HK-2 (cell line): ENCODE data around the gene F2.
"Not testable (repeated sequence)": the region's sequence is repeated elsewhere in the genome, so short reads cannot be mapped to it uniquely, and the experiment has no call there.

Experiments
- DNase-seq: peaks from one replicate; pipeline ENCODE4 v3.0.0-alpha.2; 2018; ENCODE audit not compliant: unreplicated experiment

F2 gene

DNA sequence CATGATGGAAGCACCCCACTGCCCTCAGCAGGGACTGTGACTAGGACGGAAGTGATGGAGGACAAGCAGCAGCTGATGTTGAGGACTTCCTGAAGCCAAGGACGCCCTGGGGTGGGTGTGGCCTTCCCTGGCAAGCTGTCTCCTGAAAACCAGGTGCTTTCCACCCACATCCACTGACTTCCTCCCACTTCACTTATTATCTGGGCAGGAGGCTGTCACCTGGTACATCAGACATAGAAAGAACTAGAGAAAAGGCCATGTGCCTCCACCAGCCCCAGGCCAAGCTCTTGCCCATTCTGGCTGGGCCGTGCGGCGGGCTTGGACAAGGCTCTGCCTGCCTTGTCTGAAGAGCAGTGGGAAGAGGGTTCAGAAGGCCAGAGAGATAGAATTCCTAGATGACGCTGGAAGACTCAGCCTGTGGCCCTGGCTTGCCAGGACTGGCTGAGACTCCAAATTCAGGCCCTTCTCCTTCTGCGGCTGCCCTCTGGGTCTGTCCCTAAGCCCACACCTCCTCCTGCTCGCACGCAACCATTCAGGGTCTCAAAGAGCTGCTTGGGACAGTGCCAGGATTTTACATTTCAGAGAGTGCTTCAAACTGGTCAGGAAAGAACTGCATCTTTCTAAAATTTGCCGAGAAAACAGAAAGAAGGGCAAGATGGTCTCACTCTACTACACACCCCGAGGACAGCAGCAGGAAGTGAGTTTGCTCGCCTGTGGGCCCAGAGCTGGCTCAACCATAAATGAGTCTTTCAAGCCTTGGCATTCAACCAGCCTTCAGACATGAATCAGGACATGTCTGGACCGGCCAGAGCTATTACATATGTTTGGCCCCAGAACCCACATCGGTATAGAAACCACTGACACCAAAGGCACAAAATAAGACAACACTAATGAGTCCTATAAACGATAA, 31.9 kb upstream of the F2 start:
- no peak for DNase-seq

DNA sequence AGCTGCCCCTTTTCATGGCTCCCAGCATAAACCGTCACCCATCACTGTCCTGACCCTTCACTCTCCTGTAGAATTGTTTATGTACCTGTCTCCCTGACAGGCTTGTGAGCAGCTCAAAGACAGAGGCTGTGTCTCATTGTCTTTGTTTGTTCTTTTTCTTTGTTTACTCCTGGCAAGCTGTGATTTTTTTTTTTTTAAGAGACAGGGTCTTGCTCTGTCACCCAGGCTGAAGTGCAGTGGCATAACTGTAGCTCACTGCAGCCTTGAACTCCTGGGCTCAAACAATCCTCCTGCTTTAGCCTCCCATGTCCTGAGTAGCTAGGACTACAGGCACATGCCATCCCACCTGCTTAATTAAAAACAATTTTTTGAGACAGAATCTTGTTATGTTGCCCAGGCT, 28.3 kb upstream of the F2 start:
- DNase-seq: no peak

DNA sequence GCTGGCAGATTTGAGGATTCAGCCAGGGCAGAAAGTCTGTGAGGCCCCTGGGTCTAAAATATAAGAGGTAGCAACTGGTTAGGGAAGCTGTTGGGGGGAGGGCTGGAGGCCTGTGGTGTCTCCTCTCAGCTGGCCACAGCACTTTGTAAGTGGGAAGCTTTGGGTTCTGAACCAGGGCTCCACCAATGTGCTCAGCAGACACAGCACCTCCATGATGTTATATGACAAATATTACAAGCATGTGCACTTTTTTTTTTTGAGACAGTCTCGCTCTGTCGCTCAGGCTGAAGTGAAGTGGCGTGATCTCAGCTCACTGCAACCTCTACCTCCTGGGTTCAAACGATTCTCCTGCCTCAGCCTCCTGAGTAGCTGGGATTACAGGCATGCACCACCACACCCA, 26.6 kb upstream of the F2 start:
- DNase-seq: peak; percentile 53

DNA sequence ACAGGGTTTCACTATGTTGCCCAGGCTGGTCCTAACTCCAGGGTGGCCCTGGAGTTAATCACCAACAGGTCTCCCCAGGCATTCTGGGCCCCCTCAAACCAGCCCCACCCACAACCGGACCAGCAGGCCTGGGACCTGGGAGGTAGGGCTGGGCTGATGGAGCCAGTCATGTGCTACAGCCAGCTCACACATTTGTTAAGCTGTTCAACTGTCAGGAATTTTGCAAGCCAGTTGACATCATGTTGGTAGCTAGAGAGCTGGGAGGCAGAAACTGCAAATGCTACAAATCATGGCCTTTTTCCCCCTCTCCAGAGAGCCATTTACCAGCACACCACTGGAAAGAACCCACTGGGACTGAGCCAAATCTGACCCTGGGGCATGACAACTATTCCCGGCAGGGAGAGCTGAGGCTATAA, 25.4 kb upstream of the F2 start:
- DNase-seq: peak; percentile 69

DNA sequence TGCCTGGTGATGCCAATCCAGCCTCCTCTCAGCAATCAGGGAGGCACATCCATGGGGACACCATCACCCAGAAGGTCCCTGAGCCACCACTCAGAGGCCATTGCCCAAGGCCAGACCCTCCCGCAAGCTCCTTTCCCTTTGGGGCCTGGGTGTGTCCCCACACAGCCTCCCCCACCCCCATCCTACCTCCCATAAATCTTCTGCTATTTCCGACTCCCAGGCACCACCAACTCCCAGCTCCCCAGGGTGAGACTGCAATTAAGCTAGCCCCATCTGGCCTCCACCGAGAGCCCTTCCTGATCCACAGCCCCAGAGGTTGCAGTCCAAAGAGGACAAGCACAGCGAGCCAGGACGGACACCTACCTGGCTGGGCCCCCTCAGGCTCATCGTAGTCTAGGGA, 24.9 kb upstream of the F2 start:
- DNase-seq: no peak

DNA sequence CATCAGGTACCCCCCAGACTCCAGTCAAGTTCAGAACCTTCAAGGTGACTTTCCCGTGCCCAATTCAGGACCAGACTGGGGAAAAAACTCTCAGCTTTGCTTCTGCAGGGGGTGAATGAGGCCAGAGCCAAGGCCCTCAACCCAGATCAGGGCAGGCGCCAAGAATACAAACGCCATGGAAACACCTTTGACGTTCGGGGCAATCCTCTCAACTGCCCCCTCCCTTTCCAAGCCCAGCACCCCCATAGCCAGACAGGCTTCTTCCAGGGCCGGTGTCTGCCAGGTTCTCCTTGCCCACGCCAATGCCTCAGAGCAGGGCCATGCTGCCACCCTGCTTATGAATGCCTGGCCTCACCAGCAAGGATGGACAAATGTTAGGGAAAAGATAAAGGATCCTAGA, 24.4 kb upstream of the F2 start:
- no peak for DNase-seq

DNA sequence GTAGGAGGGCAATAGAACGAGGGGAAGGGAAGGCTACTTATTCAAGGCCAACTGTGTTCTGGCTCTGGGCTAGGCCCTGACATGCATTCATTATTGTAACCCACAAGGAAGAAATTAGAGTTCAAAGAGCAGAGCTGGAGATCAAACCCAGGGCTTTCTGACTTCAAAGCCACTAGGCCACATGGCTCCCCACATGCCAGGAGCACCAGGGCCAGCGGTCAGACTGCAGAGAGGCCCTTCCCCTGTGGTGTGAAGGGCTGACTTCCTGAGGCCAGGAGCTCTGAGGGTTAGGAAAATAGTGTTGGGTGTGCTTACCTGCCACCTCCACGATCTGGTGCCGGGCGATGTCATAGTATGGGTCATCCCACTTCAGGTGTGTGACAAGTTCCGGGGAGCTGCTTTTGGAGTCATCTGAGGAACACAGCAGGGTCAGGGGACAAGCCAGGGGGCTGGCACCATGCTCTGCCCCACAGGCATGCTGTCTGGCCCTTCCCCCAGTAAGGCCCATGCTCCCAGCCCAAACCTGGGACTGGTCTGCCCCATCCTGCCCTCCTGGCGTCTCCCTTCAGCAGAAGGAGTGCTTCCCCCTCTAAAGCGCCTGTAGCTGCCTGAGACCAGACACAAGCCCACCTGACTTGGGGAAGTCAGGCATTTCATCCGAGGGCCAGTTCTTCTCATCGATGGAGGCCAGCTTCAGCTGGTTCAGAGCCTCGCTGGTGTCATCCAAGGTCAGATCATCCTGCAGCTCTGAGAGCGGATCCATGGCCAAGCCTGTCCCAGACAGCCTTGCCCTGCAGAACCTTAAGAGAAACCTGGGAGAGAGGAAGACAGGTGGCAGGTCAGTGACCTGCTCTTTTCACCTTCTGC, 23.4 kb upstream of the F2 start:
- DNase-seq: no peak

DNA sequence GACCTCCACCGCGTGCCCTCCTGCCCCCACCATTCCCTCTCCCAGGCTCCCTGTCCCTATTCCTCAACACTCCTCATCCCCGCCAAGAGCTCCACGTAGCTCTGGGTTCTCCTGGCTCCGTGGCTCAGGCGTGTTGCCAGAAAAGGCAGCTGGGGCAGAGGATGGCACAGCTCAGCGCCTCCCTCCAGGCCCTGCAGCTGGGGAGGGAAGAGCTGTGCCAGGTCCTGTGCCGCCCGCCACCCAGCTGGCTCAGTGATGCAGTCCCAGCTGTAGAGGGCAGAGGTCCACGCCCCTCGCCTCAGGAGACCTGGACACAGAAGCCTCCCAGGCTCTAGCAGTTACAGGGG, 22.8 kb upstream of the F2 start:
- no peak for DNase-seq

DNA sequence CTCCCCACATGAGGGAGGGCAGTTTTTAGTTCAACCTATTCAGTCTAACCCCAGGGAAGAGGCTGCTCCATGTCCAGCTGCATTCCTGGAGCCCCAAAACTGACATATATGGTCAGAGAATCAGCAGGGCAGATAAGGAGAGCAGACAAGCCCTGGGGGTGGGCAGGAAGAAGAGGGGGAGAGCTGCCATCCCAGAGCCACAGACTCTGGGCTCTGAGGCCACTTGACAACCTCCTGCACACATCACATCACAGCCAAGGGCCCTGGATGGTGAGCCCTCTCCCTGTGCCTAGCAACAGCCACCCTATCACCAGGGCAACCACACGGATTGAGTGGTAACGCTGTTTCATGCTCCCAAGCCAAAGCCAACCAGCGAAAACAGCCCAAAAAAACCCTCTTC, 21.7 kb upstream of the F2 start:
- no peak for DNase-seq

DNA sequence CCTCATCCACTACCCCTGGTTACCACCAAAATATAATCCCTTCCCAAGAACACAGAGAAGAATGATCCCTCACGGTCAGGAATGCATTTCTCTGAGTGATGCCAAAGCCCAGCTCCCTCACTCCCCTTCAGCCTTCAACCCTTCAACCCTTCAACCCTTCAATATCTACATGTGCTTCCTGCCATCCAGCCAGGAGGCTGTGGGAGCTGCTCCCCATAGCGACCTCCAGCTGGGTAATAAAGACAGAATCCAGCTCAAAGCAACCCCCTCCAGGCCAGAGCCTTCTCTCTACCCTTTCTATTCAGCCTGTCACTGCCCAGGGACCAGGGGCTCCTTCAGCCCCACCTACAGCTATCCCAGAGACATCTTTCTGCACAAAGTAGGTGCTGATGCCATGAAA, 21.3 kb upstream of the F2 start:
- no peak for DNase-seq

DNA sequence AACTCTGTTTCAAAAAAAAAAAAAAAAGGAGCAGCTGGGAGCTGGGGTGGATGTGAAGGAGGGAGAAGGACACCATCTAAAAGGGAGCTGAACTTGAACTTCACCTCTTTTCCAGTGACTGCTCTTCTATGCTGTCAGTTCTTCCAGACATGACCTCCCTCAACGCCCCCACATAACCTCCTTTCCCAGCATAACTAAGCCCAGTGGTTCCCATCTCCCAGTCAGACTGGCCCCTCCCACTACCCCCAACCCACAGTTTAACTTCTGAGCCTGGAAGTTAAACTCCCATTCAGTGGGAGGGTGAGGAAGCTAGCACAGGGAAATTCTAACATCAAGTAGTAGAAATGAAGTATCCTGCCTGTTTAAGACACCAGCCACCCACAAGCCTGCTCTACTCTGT, 20.4 kb upstream of the F2 start:
- DNase-seq: no peak

DNA sequence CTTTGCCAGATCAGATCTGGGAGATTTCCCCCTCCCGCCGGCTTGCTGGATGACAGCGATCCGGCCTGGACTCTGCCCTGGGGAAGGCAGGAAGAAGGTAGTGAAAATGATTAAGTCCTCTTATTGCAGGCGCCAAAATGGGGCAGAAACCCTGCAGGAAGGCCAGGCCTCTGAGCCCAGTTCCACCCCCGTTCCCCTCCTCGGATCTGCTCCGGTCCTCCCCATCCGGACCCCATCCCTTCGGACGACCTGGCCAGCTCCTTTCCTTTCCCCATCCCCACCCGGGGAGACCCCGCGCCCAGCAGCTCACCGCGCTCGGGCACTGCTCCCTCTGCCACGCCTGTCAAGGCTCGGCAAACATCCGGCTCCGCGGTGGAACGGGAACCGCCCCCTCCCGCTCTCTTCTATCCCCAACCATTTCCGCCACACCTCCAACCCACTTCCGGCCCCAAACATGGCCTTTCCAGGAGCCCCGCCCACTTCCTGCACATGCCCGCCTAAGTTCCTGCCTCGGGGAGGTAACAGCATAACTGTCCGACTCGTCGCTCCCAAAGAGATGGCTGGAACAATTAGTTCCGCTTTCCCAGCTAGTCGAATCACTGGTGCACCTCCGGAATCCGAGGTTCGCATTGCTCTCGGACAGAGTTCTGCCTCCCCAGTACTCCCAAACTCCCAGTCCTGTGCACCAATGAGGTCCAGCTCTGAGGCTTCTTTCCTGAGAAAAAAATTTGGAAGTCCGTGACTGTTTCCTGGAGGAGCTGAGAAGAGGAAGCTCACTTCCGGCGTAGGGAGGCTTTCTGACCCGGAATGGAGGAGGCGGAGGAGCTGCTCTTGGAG, 18.6 kb upstream of the F2 start, which contains the start of the genes ARHGAP1 and ZNF408:
TSS of gene ARHGAP1 (minus strand) at position 379 of the 837 bp plus-strand sequence. CDS start 4,512 bp downstream, outside the sequence.
TSS of gene ZNF408 (plus strand) at position 791 of the 837 bp plus-strand sequence. CDS start at position 808, 17 bp downstream.
- DNase-seq: peak; percentile 95

DNA sequence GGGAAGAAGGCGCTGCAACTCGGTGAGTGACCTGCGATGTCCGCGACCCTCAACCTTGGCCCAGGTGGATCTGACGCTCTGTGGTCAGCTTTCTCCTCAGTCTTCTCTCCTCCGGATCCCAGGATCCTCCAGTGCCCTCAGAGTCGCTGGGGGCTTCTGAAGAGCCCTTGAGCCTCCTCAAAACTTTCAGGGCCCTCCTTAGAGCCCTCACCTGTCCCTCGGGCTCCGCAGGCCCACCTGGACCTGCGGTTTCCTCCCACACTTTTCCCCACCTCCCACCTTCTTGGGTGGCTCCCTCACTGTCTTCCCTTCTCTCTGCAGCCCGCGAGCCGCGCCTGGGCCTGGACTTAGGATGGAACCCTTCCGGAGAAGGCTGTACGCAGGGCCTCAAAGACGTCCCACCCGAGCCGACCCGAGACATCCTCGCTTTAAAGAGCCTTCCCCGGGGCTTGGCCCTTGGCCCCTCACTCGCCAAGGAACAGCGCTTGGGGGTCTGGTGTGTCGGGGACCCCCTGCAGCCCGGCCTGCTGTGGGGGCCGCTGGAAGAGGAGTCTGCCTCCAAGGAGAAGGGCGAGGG, 17.8 kb upstream of the F2 start:
- no peak for DNase-seq

DNA sequence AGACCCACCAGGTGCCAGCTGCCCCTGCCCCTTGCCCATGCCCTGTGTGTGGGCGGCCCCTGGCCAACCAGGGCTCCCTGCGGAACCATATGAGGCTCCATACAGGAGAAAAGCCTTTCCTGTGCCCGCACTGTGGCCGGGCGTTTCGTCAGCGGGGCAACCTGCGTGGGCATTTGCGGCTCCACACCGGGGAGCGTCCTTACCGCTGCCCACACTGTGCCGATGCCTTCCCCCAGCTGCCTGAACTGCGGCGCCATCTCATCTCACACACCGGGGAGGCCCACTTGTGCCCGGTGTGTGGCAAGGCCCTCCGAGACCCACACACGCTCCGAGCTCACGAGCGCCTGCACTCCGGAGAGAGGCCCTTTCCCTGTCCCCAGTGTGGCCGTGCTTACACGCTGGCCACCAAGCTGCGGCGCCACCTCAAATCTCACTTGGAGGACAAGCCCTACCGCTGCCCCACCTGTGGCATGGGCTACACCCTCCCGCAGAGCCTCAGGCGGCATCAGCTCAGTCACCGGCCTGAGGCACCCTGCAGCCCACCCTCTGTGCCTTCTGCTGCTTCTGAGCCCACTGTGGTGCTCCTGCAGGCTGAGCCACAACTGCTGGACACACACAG, 13.8 kb upstream of the F2 start:
- no peak for DNase-seq

DNA sequence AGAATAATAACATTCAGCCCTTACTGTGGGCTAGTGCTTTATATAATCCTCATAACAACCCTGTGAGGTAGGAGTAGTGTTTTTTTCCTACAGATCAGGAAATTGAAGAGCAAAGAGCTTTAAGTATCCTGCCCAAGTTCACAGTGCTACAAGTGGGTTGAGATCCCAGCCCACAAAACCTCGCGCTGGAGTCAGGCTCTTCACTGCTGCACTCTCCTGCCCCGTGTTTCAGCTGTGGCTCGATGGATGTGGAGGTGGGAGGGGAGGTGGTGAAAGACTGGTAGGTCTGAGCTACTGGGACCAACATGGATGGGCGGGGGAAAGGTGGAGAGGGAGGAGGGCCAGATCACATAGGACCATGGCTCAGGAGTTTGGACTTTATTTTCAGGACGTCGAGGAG, 12.1 kb upstream of the F2 start:
- no peak for DNase-seq

DNA sequence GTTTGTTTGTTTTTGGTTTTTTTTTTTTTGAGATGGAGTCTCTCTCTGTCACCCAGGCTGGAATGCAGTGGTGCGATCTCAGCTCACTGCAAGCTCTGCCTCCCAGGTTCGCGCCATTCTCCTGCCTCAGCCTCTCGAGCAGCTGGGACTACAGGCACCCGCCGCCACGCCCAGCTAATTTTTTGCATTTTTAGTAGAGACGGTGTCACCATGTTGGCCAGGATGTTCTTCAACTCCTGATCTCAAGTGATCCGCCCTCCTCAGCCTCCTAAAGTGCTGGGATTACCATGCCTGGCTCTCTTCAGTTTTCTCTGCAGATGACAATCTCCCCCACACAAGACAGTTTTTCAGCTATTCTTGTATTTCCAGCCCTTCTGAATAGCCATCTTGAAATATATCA, 9.7 kb upstream of the F2 start:
- DNase-seq: not testable (repeated sequence)

DNA sequence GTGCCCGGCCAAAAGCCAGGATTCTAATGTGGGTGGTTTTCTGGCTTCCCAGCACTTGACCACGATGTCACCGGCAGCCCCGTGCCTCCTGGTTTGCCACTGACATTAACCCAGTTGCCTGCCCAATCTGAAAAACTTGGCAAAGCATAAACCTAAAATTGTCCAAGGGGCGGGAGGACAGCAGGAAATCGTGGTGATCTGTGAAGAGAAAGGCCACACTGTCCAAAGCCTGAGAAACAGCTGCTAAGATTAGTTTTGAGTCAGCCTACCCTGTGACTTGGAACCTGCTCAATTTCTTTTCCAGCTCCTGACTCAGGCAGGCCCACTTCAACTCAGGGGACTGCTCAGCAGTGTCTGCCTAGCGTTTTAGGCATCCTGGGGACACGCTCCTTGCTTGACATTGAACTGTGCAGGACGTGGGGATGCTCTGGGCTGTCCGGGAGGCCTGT, 8.2 kb upstream of the F2 start:
- DNase-seq: peak; percentile 46

DNA sequence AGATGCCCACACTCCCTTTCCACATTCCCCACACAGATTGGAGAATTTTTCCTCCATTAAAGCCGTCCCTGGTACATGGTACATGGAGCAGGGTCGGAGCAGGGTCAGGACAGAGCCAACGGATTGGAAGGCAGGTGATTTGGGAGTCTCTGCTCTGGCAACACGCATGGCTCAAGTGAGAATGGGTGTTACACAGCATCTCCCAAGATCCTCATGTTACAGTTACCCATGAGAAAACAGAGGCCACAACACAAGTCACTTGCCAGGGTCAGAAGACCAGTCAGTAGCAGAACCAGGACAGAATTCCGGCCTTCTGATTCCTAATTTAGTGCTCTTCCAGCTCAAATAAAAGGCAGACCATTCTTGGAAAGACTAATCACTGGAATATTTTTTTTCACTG, 7.7 kb upstream of the F2 start:
- no peak for DNase-seq

DNA sequence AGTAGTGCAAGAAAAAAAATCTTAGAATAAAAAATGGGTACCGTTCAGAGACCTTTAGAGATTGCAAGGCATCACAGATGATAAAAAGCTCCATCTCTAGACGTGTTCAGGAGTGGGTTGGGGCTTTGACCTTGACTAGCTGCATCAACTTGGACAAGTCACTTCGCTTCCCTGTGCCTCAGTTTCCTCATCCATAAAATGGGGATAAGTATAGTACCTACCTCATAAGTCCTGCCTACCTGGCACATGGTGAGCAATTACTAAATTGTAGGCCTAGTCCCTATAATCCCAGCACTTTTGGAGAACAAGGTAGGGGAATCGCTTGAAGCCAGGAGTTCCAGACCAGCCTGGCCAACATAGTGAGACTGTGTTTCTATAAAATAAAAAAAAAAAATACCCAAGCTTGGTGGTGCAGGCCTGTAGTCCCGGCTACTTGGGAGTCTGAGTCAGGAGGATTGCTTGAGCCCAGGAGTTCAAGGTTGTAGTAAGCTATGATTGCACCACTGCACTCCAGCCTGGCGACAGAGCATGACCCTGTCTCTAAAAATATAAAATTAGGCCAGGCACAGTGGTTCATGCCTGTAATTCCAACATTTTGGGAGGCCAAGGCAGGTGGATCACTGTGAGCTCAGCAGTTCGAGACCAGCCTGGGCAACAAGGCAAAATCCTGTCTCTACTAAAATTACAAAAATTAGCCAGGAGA, 6.0 kb upstream of the F2 start:
- no peak for DNase-seq

DNA sequence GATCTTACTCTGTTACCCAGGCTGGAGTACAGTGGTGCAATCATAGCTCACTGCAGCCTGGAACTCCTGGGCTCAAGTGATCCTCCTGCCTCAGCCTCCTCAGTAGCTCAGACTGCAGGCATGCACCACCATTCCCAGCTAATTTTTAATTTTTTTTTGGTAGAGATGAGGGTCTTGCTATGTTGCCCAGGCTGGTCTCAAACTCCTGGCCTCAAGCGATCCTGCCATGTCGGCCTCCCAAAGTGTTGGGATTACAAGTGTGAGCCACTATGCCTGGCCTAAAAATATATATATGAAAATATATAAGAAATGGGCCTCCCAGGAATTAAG, 1.2 kb upstream of the F2 start:
- DNase-seq: not testable (repeated sequence)
